ENCODE data around the gene GBP4.

GBP4 gene

GRCh38 chr1:89195476-89195875, 3.3 kb downstream of the GBP4 start:
- Mint-ChIP-seq H3K27ac (no peak overlapping the region), H3K27me3 (ENCODE audit: low read depth, poor library complexity) (peaks cover 4% of the 10 kb centered on the region)
- no peak for DNase-seq

DNA sequence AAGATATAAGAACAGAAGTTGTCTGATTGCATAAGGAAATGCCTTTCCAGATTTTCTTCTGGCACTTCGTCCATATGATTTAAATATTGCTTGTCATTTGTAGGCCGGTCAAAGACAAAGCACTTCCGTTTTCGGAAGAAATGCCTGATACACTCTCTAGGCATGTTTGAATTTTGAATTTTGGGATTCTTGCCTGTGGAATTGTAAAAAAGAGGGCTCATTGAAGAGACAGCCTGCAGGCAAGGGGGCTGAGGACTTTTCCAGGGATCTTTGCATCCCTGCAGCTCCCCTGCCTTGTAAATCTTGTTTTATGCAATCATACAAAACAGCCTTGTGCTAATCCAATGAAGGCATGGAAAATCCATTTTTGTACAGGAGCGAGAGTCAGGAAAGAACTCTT, 7.4 kb downstream of the GBP4 start:
- no peak overlapping the region for H3K27ac Mint-ChIP-seq
- H3K9me3 Mint-ChIP-seq = no peaks in the 10 kb centered on the region
- H3K4me3 Mint-ChIP-seq = no peak overlapping the region
- no peak for DNase-seq
- H3K36me3 Mint-ChIP-seq (ENCODE audit: low read depth) = no peaks in the 10 kb centered on the region
- H3K4me1 Mint-ChIP-seq = no peaks in the 10 kb centered on the region
- TF ChIP-seq, protein P1, sequence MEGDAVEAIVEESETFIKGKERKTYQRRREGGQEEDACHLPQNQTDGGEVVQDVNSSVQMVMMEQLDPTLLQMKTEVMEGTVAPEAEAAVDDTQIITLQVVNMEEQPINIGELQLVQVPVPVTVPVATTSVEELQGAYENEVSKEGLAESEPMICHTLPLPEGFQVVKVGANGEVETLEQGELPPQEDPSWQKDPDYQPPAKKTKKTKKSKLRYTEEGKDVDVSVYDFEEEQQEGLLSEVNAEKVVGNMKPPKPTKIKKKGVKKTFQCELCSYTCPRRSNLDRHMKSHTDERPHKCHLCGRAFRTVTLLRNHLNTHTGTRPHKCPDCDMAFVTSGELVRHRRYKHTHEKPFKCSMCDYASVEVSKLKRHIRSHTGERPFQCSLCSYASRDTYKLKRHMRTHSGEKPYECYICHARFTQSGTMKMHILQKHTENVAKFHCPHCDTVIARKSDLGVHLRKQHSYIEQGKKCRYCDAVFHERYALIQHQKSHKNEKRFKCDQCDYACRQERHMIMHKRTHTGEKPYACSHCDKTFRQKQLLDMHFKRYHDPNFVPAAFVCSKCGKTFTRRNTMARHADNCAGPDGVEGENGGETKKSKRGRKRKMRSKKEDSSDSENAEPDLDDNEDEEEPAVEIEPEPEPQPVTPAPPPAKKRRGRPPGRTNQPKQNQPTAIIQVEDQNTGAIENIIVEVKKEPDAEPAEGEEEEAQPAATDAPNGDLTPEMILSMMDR (IDR thresholded peaks at IDR 0.05) = no peak
- peaks cover 13% of the 10 kb centered on the region for H3K27me3 Mint-ChIP-seq (ENCODE audit: low read depth, poor library complexity)

More at GRCh38 chr1:89195476-89195875, 3.3 kb downstream of the GBP4 start:
- Mint-ChIP-seq H3K36me3 (ENCODE audit: low read depth) (no peaks in the 10 kb centered on the region), H3K9me3 (no peaks in the 10 kb centered on the region), H3K4me3 (no peak overlapping the region), H3K4me1 (peaks cover 13% of the 10 kb centered on the region)
- TF ChIP-seq, protein P1 (IDR thresholded peaks at IDR 0.05) = no peak

DNA sequence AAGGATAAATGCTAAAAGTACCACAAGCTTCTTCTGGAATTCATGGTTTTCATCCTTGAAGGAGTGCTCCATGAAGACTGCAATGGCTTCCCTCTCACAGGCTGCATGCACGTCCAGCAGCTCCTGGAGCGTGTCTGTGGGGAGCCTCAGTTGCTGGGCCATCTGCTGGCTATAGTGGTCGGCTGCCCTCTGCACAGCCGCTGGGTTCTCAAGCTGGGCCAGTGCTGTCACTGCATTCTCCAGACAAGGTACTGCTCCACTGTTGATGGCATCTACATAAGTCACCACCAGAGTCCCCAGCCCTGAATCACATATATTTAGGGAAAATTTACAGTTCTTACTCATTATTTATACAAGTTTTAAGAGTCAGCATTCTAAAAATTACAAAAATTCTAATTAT, 8.7 kb downstream of the GBP4 start:
- H3K9me3 Mint-ChIP-seq = no peaks in the 10 kb centered on the region
- no peaks in the 10 kb centered on the region for H3K36me3 Mint-ChIP-seq (ENCODE audit: low read depth)
- TF ChIP-seq, protein P1 (IDR thresholded peaks at IDR 0.05) = no peak
- DNase-seq = no peak
- no peaks in the 10 kb centered on the region for H3K4me1 Mint-ChIP-seq
- no peak overlapping the region for H3K4me3 Mint-ChIP-seq
- H3K27me3 Mint-ChIP-seq (ENCODE audit: low read depth, poor library complexity) = peaks cover 13% of the 10 kb centered on the region
- H3K27ac Mint-ChIP-seq = no peak overlapping the region

DNA sequence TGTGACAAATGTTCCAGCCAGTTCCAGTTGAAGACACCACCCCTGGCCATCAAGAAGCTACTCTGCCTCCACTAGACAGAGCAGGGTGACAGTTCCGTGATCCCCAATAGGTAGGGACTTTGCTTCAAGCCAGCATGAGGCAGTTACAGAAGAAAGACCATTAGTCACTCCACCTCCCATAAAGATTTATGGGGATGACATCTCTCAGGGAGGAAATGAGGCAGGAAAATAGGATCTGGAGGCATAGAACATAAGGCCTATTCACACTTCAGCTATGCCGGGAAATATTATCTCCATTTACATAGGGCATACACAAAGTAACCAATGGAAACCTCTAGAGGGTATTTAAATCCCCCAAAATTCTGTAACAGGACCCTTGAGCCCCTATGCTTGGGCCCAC, 19.4 kb downstream of the GBP4 start:
- Mint-ChIP-seq H3K27ac (no peak overlapping the region), H3K27me3 (ENCODE audit: low read depth, poor library complexity) (peaks cover 3% of the 10 kb centered on the region), H3K9me3 (peaks cover 20% of the 10 kb centered on the region), H3K4me1 (peaks cover 7% of the 10 kb centered on the region), H3K36me3 (ENCODE audit: low read depth) (no peaks in the 10 kb centered on the region), H3K4me3 (no peak overlapping the region)
- no peak for DNase-seq
- TF ChIP-seq, protein P1 (IDR thresholded peaks at IDR 0.05) = no peak

GRCh38 chr1:89176971-89177370, 21.8 kb downstream of the GBP4 start:
- TF ChIP-seq, protein P1 (IDR thresholded peaks at IDR 0.05) = no peak
- peaks cover 5% of the 10 kb centered on the region for H3K4me1 Mint-ChIP-seq

DNA sequence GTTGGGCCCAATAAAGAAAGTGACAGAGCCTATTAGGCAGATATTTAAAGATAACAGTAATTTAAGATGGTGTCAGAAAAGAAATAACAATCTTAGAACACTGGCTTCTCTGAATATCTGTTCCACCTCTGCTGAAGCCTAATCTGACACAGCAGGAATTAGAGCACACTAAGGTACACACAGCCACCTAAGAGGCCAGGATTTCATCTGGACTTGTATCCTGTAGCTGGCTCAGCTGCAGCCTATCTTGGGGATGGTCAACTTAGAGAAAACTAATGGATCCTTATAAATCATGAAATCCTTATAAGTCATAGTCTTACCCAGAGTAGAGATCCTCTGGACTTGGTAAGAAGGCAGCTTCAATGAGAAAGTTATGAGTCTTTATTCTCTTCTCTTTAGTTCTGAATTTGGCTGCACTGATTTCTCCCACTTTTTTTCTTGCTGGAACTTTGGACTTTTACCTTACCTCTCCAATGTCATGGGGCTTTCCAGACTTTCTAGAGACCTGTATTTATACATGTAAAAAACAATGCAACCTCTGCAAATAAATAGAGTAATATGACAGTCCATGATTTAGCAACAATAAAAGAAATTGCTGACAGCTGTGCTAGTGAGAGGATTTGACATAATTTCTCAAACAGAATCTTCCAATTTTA, 23.0 kb downstream of the GBP4 start, which contains the start of gene GBP7:
Gene GBP7 (minus strand): TSS at position 403 of the 656 bp plus-strand sequence. CDS start 4,068 bp downstream, outside the sequence.
- no peaks in the 10 kb centered on the region for H3K36me3 Mint-ChIP-seq (ENCODE audit: low read depth)
- H3K9me3 Mint-ChIP-seq = no peaks in the 10 kb centered on the region
- no peak for DNase-seq
- H3K27me3 Mint-ChIP-seq (ENCODE audit: low read depth, poor library complexity) = peaks cover 3% of the 10 kb centered on the region
- no peaks in the 10 kb centered on the region for H3K4me1 Mint-ChIP-seq
- no peak within 1 kb of the TSS for H3K4me3 Mint-ChIP-seq
- TF ChIP-seq, protein P1 (IDR thresholded peaks at IDR 0.05) = no peak
- H3K27ac Mint-ChIP-seq = no peak within 1 kb of the TSS

More at GRCh38 chr1:89176971-89177370, 21.8 kb downstream of the GBP4 start:
- peaks cover under 1% of the 10 kb centered on the region for H3K9me3 Mint-ChIP-seq
- peaks cover 3% of the 10 kb centered on the region for H3K27me3 Mint-ChIP-seq (ENCODE audit: low read depth, poor library complexity)
- DNase-seq = no peak
- H3K36me3 Mint-ChIP-seq (ENCODE audit: low read depth) = no peaks in the 10 kb centered on the region
- no peak overlapping the region for H3K27ac Mint-ChIP-seq
- no peak overlapping the region for H3K4me3 Mint-ChIP-seq
